AG04449 (cell line): ENCODE measurements around the gene NSDHL.
"Not testable (repeated sequence)": the region's sequence is repeated elsewhere in the genome, so short reads cannot be mapped to it uniquely, and the experiment has no call there.

Experiments used
- CTCF ChIA-PET: fragments of 350-600 bp; formaldehyde crosslinking; extraction: SDS; loops from one replicate; lab custom pipeline; 2021; ENCODE audit warnings: antibody characterized with exemption; lab: Yijun Ruan, JAX
- POLR2A ChIA-PET: fragments of 400-600, 350-600 bp; formaldehyde crosslinking; extraction: SDS; loops from one replicate; lab custom pipeline; 2020; ENCODE audit warnings: antibody characterized with exemption, inconsistent platforms; lab: Yijun Ruan, JAX
- DNase-seq: peaks from one replicate; pipeline ENCODE4 v3.0.0-alpha.2; 2010; ENCODE audit warnings: low read depth, low spot score
- H3K4me3 ChIP-seq: 2 replicates; pipeline ENCODE4 v1.5.1; 2011; ENCODE audit warnings: low read depth, mild to moderate bottlenecking, control low read depth, low read length
- TF ChIP-seq, protein P1 (sequence below): IDR thresholded peaks from one replicate; pipeline ENCODE4 v1.5.1; 2011; ENCODE audit warnings: mild to moderate bottlenecking, moderate library complexity, low read length, control low read depth, inconsistent platforms; ENCODE audit not compliant: insufficient read depth; ENCODE audit errors: missing control alignments

The NSDHL gene

DNA sequence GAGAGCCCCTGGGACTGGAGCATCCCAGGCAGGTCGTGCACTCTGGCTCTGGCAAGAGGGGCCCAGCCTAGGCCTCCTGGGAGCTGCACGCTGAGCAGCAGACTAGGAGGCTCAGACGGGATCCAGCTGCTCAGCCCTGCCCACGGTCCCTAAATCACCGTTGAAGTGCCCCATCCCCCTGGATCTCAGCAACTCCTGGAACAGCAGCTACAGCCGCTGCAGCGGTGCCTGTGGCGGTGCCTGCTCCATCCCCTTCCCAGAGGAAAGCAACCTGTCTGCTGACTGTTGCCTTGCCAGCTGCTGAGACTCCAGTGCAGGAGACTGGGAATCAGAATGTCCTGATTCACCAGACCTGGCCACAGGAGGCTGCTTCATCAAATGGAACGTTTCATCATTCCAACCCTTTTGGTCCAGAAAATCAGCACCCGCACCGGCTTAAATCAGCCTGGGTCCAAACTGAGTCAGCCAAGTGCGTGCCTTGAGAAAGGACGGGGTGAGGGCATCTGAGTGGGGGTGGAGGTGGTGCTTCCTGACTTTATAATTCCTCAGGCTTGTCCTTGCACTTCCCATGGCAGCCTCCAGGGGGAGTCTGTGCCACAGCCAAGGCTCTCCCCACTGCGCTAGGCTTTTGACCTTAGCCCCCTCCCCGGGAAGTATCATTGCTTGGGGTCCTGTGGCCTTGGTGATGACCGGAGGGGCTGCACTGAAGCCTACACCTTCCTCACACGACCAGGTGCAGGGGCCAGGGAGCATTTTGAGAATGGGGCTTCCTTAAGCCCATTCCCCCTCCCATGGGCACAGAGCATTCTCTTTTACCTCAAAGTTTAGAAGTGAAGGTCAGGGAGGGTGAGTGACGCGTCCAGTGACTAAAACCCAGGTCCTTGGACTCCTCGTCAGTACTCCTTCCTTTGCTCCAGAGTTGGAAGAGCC is 73.6 kb downstream of the NSDHL start:
- TF ChIP-seq, protein P1, sequence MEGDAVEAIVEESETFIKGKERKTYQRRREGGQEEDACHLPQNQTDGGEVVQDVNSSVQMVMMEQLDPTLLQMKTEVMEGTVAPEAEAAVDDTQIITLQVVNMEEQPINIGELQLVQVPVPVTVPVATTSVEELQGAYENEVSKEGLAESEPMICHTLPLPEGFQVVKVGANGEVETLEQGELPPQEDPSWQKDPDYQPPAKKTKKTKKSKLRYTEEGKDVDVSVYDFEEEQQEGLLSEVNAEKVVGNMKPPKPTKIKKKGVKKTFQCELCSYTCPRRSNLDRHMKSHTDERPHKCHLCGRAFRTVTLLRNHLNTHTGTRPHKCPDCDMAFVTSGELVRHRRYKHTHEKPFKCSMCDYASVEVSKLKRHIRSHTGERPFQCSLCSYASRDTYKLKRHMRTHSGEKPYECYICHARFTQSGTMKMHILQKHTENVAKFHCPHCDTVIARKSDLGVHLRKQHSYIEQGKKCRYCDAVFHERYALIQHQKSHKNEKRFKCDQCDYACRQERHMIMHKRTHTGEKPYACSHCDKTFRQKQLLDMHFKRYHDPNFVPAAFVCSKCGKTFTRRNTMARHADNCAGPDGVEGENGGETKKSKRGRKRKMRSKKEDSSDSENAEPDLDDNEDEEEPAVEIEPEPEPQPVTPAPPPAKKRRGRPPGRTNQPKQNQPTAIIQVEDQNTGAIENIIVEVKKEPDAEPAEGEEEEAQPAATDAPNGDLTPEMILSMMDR, result peak; percentile 79
- ChIA-PET CTCF (interaction anchor here (0.9 to 3.9 kb wide), 7 partner anchors 10 to 253 kb away, joined by 3 to 19 read pairs (median 4); no protein-coding TSS in a partner anchor), POLR2A (no interaction called here)
- H3K4me3 ChIP-seq, result no peak overlapping the region
- DNase-seq, result peak; percentile 16

DNA sequence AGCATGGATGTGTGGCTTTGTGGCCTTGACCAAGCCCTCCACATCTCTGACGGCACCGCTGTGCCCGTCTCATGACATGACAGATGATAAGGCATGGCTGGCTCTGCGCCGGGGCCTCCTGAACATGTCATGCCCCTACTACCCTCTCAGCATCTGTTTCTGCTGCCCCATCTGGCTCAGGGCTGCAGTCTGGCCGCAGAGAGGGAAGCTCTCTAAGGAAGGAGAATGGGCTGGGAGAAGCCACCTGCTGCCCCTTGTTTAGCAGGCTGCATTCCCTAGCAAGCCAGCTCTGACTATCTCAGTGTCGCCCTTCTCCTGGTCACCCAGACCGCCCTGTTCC is 74.2 kb downstream of the NSDHL start:
- no peak for DNase-seq
- TF ChIP-seq, protein P1, result no peak
- no peak overlapping the region for H3K4me3 ChIP-seq
- CTCF ChIA-PET, result interaction anchor here (0.6 to 3.9 kb wide), 9 partner anchors 9 to 1158 kb away, joined by 3 to 19 read pairs (median 3); partner anchors contain the start of genes CETN2 and NSDHL
- POLR2A ChIA-PET, result no interaction called here

DNA sequence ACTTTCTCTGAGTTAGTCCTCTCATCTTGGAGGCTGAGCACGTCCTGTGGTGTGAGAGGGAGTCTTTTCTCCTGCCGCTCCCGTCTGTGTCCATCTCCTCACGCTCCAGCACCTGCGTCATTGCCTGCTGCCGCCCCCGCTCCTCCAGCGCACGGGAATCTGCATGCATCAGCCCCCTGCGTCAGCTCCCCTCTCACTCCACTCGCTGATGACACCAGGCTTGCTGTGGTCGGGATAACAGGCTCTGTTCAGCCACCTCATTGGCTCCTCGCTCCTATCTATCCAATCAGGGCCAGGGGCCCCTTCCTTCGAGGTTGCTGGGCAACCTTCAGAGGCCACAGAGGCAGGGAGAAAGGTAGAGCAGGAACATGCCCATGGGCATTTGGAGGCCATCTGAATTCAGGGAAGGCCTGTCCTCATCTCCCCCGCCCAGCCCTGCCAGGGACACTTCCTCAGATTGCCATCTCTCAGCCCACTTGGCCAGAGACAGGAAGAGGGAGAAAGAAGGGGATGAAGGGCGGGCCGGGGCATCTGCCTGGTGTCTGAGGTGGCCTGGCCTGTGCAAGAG is 76.3 kb downstream of the NSDHL start:
- DNase-seq, result peak; percentile 26
- no peak overlapping the region for H3K4me3 ChIP-seq
- POLR2A ChIA-PET, result no interaction called here
- CTCF ChIA-PET, result interaction anchor here (3.9 kb wide), 1 partner anchor 18 kb away, joined by 19 read pairs; no protein-coding TSS in a partner anchor
- TF ChIP-seq, protein P1, result no peak

DNA sequence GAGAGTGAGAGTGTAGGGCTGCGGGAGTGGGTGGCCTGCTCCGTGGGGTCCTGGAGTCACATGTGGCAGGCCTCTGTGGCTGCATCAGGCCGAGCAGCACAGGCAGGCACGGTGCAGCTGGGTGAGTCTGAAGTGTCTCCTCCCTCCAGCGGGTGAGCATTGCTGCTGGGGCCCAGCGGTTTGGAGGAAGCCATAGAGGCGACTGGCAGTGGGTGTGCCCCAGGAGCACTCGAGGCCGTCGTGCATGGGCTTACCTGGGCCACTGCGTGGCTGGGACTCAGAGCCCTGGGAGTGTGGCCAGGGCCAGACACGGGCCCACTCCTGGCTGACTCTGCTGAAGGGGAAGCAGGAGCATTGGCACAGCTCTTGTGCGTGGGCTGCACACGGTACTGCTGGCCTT is 77.6 kb downstream of the NSDHL start:
- CTCF ChIA-PET, result no interaction called here
- no peak for DNase-seq

DNA sequence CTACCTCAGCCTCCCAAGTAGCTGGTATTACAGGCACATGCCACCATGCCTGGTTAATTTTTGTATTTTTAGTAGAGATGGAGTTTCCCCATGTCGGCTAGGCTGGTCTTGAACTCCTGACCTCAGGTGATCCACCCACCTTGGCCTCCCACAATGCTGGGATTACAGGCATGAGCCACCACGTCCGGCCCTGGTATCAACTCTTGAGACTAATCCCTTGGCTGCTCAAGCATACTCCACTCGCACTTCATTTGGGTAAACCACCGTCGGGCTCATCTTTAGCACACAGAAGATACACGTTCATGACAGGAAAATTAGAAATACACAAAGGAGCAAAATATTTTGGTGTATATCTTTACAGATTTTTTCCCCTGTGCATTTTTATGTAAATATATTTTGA is 79.2 kb downstream of the NSDHL start:
- CTCF ChIA-PET, H3K4me3 ChIP-seq, DNase-seq, POLR2A ChIA-PET: not testable (repeated sequence)

More for the DNA sequence above, 77.6 kb downstream of the NSDHL start:
- POLR2A ChIA-PET, result no interaction called here
- TF ChIP-seq, protein P1, result no peak
- H3K4me3 ChIP-seq, result no peak overlapping the region

DNA sequence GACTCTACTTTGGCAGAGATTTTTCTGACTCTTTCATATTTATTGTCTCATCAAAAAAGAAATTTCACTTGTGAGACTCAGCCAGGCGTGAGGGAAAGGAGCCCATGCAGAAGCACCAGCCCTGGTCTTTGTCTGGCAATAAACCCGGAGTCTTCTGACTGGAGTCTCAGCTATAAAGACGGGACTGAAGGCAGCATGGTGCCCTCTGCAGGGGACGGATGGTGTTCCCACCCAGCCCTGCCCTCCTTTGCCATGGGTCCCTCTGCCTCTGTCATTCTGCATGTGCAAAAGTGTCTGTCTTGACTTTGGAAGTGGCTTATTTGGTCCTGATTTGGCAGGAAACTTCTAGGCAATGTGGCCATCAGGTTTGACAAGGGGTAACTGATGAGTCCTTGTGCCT is 81.2 kb downstream of the NSDHL start:
- DNase-seq, result no peak
- POLR2A ChIA-PET, result no interaction called here
- CTCF ChIA-PET, result interaction anchor here (1.1 kb wide), 1 partner anchor 14 kb away, joined by 5 read pairs; no protein-coding TSS in a partner anchor
- TF ChIP-seq, protein P1, result no peak
- no peak overlapping the region for H3K4me3 ChIP-seq
